Measurements from ENCODE around the gene GOSR2. TPM values are rescaled to one million over a fixed set of nuclear protein-coding genes. Genes with fewer than 3 reads are reported as not detected.

Gene GOSR2
- total RNA-seq, 3 donors from 2014 or later = 41.0 to 57.7 (median 50.9) TPM

GRCh38 chr17:46944931-46945330 lies 22.0 kb downstream of the GOSR2 start:
- Histone ChIP-seq H3K4me3 (no peak overlapping the region), H3K27ac (no peak overlapping the region), H3K27me3 (no peaks in the 10 kb centered on the region), H3K9me3 (no peaks in the 10 kb centered on the region), H3K4me1 (peaks cover 0 to 20% of the 10 kb centered on the region in 2 donors), H3K36me3 (peaks cover 2% of the 10 kb centered on the region)
- intact Hi-C loops (cut with DNase I; ENCODE audit: low total_unique reads) = no loop called here
- DNase-seq (ENCODE audit: low spot score in 2 of 2) = no peak
- TF ChIP-seq CTCF (IDR thresholded peaks at IDR 0.05) (no peak), POLR2AphosphoS5 (IDR thresholded peaks at IDR 0.05) (no peak), POLR2A (IDR thresholded peaks at IDR 0.05) (no peak)

GRCh38 chr17:46947216-46947615 lies 24.3 kb downstream of the GOSR2 start:
- Histone ChIP-seq H3K36me3 (no peaks in the 10 kb centered on the region), H3K9me3 (no peaks in the 10 kb centered on the region), H3K27me3 (peaks cover 0 to 5% of the 10 kb centered on the region in 2 donors), H3K4me1 (peaks cover 0 to 20% of the 10 kb centered on the region in 2 donors), H3K4me3 (no peak overlapping the region), H3K27ac (no peak overlapping the region)
- intact Hi-C loops (cut with DNase I; ENCODE audit: low total_unique reads) = no loop called here
- DNase-seq (ENCODE audit: low spot score in 2 of 2) = no peak
- TF ChIP-seq CTCF (IDR thresholded peaks at IDR 0.05) (no peak), POLR2A (IDR thresholded peaks at IDR 0.05) (no peak), POLR2AphosphoS5 (IDR thresholded peaks at IDR 0.05) (no peak)

- Histone ChIP-seq H3K4me1 (peaks cover 0 to 17% of the 10 kb centered on the region in 2 donors), H3K4me3 (no peak overlapping the region), H3K27ac (no peak overlapping the region), H3K27me3 (peaks cover 0 to 5% of the 10 kb centered on the region in 2 donors), H3K36me3 (no peaks in the 10 kb centered on the region), H3K9me3 (no peaks in the 10 kb centered on the region)
- no peak for DNase-seq (ENCODE audit: low spot score in 2 of 2)
- TF ChIP-seq POLR2A (IDR thresholded peaks at IDR 0.05) (no peak), POLR2AphosphoS5 (IDR thresholded peaks at IDR 0.05) (no peak), CTCF (IDR thresholded peaks at IDR 0.05) (no peak)
- intact Hi-C loops (cut with DNase I; ENCODE audit: low total_unique reads) = no loop called here
These were observed 25.6 kb downstream of the GOSR2 start for GRCh38 chr17:46948544-46948943.

GRCh38 chr17:46949291-46950174 lies 26.6 kb downstream of the GOSR2 start:
- no peak overlapping the region for H3K27ac ChIP-seq
- H3K27me3 ChIP-seq = peaks cover 0 to 5% of the 10 kb centered on the region in 2 donors
- intact Hi-C loops (cut with DNase I; ENCODE audit: low total_unique reads) = no loop called here
- no peak for TF ChIP-seq POLR2AphosphoS5 (IDR thresholded peaks at IDR 0.05)
- H3K4me1 ChIP-seq = peaks cover 0 to 8% of the 10 kb centered on the region in 2 donors
- H3K36me3 ChIP-seq = no peaks in the 10 kb centered on the region
- no peak overlapping the region for H3K4me3 ChIP-seq
- DNase-seq (ENCODE audit: low spot score in 2 of 2) = no peak
- H3K9me3 ChIP-seq = no peaks in the 10 kb centered on the region

- Histone ChIP-seq H3K27me3 (peaks cover 0 to 5% of the 10 kb centered on the region in 2 donors), H3K9me3 (no peaks in the 10 kb centered on the region), H3K4me1 (no peaks in the 10 kb centered on the region), H3K27ac (no peak overlapping the region), H3K4me3 (no peak overlapping the region), H3K36me3 (no peaks in the 10 kb centered on the region)
- intact Hi-C loops (cut with DNase I; ENCODE audit: low total_unique reads) = no loop called here
- no peak for TF ChIP-seq CTCF (IDR thresholded peaks at IDR 0.05)
- TF ChIP-seq POLR2A (IDR thresholded peaks at IDR 0.05) = no peak
- TF ChIP-seq POLR2AphosphoS5 (IDR thresholded peaks at IDR 0.05) = no peak
- DNase-seq (ENCODE audit: low spot score in 2 of 2) = no peak
These were observed 27.5 kb downstream of the GOSR2 start for GRCh38 chr17:46950342-46950996.

Data from breast epithelium (tissue), 4 donors.